Measurements from ENCODE around the gene INPP5F.

GRCh38 chr10:119677904-119678755 is 47.7 kb upstream of the INPP5F start:
- TF ChIP-seq CTCF (IDR thresholded peaks at IDR 0.05) (no peak), EZH2 (IDR thresholded peaks at IDR 0.05; ENCODE audit: borderline replicate concordance, insufficient read depth, low read depth, low read length, poor library complexity, severe bottlenecking) (no peak)

All from B cell (primary cell).